Ascending aorta (tissue), 2 donors: ENCODE measurements around the gene MYO1F. TPM values are rescaled to one million over a fixed set of nuclear protein-coding genes. Genes with fewer than 3 reads are reported as not detected.

Experiments
- DNase-seq, 2 donors: peaks; one replicate each; pipeline ENCODE4 v3.0.0-alpha.2; 2019; ENCODE audit warnings: low spot score in 2 of 2
- H3K27ac ChIP-seq, 2 donors: fragments of 200-600 bp; sonication (generic); one replicate each; pipeline ENCODE4 v1.5.1; 2016 to 2017; ENCODE audit warnings: mild to moderate bottlenecking in 1 of 2
- H3K27me3 ChIP-seq: fragments of 200-600 bp; sonication (generic); one replicate; pipeline ENCODE4 v1.5.1; 2017
- H3K36me3 ChIP-seq, 2 donors: fragments of 200-600 bp; sonication (generic); one replicate each; pipeline ENCODE4 v1.5.1; 2016
- H3K4me1 ChIP-seq, 2 donors: fragments of 200-600 bp; sonication (generic); one replicate each; pipeline ENCODE4 v1.5.1; 2016 to 2017; ENCODE audit warnings: mild to moderate bottlenecking in 1 of 2
- H3K4me3 ChIP-seq, 2 donors: fragments of 200-600 bp; sonication (generic); one replicate each; pipeline ENCODE4 v1.5.1; 2016 to 2017; ENCODE audit warnings: mild to moderate bottlenecking in 1 of 2
- H3K9me3 ChIP-seq, 2 donors: fragments of 200-600 bp; sonication (generic); one replicate each; pipeline ENCODE4 v1.5.1; 2016
- intact Hi-C: fragments of 100-400 bp; cut with DNase I; formaldehyde crosslinking; loops from one replicate; pipeline ENCODE4 v1.15.1; 2023
- total RNA-seq: library from RNA; depleted of rRNA; stranded (reverse); fragments of >200 nt; gene quantifications from one replicate; pipeline ENCODE4 v1.1.0, GENCODE V29; 2016
- TF ChIP-seq, protein P1 (sequence below), 3 experiments: fragments of 200-600 bp in 2 of 3; fragments of 450-650 bp in 1 of 3; sonication (generic) in 2 of 3; IDR thresholded peaks; one replicate each; pipeline ENCODE4 v1.5.1; 2016 to 2019; ENCODE audit warnings: antibody characterized with exemption in 3 of 3, mild to moderate bottlenecking in 1 of 3, moderate library complexity in 1 of 3

MYO1F gene
- total RNA-seq, 1 donor from 2014 or later: 5.0 TPM

DNA sequence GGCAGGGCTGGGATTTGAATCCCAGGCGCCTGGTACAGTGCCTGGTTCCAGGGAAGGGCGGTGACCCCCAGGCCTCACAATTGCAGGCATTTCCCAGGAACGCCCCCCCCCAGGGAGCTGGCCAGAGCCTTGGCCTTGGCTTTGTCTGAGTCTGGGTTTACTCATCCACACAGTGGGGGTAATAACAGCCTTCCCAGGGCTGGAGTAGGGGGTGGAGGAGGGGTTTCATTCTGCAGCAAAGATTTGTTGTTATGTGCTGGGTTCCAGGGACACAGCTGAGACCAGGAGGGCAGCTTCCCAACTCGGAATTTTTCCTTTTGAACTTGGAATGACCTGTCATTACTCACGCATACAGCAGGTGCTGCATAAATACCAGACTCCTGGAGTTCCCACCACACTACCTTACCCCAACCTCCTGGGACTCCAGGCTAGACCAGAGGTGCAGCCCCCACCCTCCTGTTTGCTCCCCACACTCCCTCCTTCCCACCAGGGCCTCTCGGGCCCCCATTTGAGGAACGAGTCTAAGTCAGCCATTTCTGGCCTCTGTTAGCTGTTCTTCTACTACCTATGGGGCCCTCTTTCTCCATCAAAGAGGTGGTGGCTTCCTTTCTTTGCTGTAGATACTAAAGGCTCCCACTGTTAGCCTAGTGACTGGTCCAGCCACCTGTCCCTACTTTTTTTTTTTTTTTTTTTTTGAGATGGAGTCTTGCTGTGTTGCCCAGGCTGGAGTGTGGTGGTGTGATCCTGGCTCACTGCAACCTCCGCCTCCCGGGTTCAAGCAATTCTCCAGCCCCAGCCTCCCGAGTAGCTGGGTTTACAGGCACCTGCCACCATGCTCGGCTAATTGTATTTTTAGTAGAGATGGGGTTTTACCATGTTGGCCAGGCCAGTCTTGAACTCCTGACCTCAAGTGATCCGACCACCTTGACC is 34.9 kb upstream of the MYO1F start:
- peak overlapping the region; percentile 90 to 94 for H3K27ac ChIP-seq
- no peaks in the 10 kb centered on the region for H3K27me3 ChIP-seq
- TF ChIP-seq, protein P1, sequence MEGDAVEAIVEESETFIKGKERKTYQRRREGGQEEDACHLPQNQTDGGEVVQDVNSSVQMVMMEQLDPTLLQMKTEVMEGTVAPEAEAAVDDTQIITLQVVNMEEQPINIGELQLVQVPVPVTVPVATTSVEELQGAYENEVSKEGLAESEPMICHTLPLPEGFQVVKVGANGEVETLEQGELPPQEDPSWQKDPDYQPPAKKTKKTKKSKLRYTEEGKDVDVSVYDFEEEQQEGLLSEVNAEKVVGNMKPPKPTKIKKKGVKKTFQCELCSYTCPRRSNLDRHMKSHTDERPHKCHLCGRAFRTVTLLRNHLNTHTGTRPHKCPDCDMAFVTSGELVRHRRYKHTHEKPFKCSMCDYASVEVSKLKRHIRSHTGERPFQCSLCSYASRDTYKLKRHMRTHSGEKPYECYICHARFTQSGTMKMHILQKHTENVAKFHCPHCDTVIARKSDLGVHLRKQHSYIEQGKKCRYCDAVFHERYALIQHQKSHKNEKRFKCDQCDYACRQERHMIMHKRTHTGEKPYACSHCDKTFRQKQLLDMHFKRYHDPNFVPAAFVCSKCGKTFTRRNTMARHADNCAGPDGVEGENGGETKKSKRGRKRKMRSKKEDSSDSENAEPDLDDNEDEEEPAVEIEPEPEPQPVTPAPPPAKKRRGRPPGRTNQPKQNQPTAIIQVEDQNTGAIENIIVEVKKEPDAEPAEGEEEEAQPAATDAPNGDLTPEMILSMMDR (IDR thresholded peaks at IDR 0.05): no peak
- H3K36me3 ChIP-seq: no peaks in the 10 kb centered on the region
- no peak overlapping the region for H3K4me3 ChIP-seq
- intact Hi-C loops: no loop called here
- DNase-seq: peak; percentile 56 to 92
- H3K4me1 ChIP-seq: peaks cover 11 to 23% of the 10 kb centered on the region in 2 donors
- no peaks in the 10 kb centered on the region for H3K9me3 ChIP-seq

DNA sequence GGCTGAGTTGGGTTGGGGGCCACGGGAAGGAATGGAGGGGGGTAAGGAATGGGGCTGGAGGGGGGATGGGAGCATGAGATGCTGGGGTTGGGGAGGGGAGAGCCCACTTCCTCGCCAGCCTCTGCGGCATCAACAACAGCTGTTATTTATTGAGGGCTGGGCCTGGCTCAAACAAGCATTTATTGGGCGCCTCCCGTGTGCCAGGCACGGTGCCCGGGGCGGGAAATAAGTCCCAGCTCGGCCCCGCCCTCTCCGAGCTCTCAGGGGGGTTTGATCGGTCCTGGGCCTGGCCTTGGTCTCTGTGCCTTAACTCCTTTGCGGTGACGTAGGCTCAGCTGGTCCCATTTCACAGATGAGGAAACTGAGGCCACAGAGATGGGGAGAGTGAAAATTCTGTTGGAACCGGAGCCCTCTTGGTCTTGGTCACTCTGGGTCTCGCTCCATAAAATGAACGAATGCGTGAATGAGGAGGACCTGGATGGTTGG is 34.2 kb upstream of the MYO1F start:
- no peaks in the 10 kb centered on the region for H3K36me3 ChIP-seq
- H3K4me3 ChIP-seq: no peak overlapping the region
- H3K4me1 ChIP-seq: peaks cover 11 to 30% of the 10 kb centered on the region in 2 donors
- peak overlapping the region; percentile 90 to 94 for H3K27ac ChIP-seq
- no peaks in the 10 kb centered on the region for H3K9me3 ChIP-seq
- H3K27me3 ChIP-seq: no peaks in the 10 kb centered on the region
- TF ChIP-seq, protein P1 (IDR thresholded peaks at IDR 0.05): no peak
- intact Hi-C loops: no loop called here
- DNase-seq: no peak

DNA sequence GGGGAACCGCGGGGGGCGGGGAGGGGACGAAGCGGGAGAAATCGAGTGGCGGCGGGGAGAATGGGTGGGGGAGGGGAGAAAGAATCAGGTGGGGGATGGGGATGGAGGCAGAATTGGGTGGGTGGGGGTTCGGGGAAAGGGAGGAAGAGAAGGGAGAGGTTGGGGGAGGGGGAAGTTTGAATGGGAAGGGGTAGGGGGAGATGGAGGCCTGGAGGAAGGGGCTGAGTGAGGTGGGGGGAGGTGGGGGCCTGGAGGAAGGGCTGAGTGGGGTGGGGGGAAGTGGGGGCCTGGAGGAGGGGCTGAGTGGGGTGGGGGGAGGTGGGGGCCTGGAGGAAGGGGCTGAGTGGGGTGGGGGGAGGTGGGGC is 33.7 kb upstream of the MYO1F start:
- Histone ChIP-seq H3K9me3 (no peaks in the 10 kb centered on the region), H3K4me1 (peaks cover 11 to 30% of the 10 kb centered on the region in 2 donors), H3K27me3 (no peaks in the 10 kb centered on the region), H3K4me3 (peak overlapping the region; percentile 61 to 80), H3K27ac (peak overlapping the region; percentile 90 to 94), H3K36me3 (peaks cover 0 to under 1% of the 10 kb centered on the region in 2 donors)
- DNase-seq: no peak
- intact Hi-C loops: loop anchor here (1.0 kb wide), 1 partner anchor 19 kb away; no protein-coding TSS in a partner anchor
- TF ChIP-seq, protein P1 (IDR thresholded peaks at IDR 0.05): no peak

DNA sequence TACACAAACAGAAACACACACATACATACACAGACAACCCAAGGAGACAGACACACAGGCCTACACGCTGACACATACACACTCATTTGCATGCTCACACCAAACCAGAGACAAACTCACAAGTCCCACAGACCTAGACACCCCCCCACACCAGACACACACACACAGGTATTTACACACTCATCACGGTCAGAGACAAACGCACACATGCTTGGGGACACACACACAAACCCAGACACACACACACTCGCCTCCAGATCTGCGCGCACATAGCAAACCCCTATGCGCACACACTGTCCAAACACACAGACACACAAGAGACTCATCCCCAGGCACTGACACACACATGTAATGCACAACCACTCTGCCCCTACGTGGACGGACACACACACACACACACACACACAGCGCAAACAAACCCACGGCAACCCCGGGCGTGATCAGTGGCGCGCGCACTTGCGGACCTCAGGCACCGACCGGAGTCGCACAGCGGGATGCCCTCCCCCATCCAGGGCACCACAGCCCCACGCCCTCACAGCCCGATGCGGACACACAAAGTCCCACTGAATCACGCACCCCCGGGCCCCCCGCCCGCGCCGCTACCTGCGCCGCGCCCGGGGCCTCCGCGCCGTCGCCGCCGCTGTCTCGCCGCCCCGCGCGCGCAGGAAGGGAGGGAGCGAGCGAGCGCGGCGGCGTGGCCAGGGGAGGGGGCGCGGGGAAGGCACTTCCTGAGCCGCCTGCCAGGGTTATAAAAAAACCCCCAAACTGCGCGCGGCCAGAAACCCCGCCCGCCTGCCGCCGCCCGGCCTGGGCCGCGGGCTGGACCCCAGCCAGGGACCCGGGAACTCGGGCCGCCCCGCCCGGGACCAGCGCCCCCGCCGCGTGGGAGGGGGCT is 33.0 kb upstream of the MYO1F start, which contains the start of gene ADAMTS10:
Gene ADAMTS10 (minus strand): TSS at position 675 of the 895 bp plus-strand sequence. CDS start 5,005 bp downstream, outside the sequence.
- Histone ChIP-seq H3K9me3 (no peaks in the 10 kb centered on the region), H3K4me1 (peaks cover 11 to 30% of the 10 kb centered on the region in 2 donors), H3K36me3 (peaks cover 4 to 6% of the 10 kb centered on the region in 2 donors), H3K27ac (peak within 1 kb of the TSS; percentile 90 to 94), H3K4me3 (peak within 1 kb of the TSS; percentile 61 to 80), H3K27me3 (no peaks in the 10 kb centered on the region)
- intact Hi-C loops: loop anchor here (1.0 kb wide), 1 partner anchor 18 kb away; no protein-coding TSS in a partner anchor
- peak in 1 of 2 donors; percentile 79 for DNase-seq
- TF ChIP-seq, protein P1 (IDR thresholded peaks at IDR 0.05): no peak
